Smooth muscle cell (in vitro differentiated cells): ENCODE data around the gene ARFIP1. TPM values are rescaled to one million over a fixed set of nuclear protein-coding genes. Genes with fewer than 3 reads are reported as not detected.

Source experiments
- DNase-seq: peaks from one replicate; lab custom pipeline; 2025; ENCODE audit not compliant: unreplicated experiment; lab: John Stamatoyannopoulos, UW
- H2AFZ ChIP-seq: fragments of 200-600 bp; sonication (generic); 2 replicates; pipeline ENCODE4 v1.6.0; 2016; ENCODE audit warnings: antibody characterized with exemption, low read depth, mild to moderate bottlenecking
- H3F3A ChIP-seq: fragments of 200-600 bp; sonication (generic); 2 replicates; pipeline ENCODE4 v1.6.0; 2017; ENCODE audit warnings: antibody characterized with exemption, low read depth
- H3K27ac ChIP-seq: fragments of 200-600 bp; sonication (generic); 2 replicates; pipeline ENCODE4 v1.5.1; 2016; ENCODE audit warnings: low read depth, mild to moderate bottlenecking
- H3K27me3 ChIP-seq: fragments of 200-600 bp; sonication (generic); 2 replicates; pipeline ENCODE4 v1.6.1; 2016; ENCODE audit warnings: low read depth, mild to moderate bottlenecking
- H3K36me3 ChIP-seq: fragments of 200-600 bp; sonication (generic); 2 replicates; pipeline ENCODE4 v1.5.1; 2016; ENCODE audit warnings: low read depth
- H3K4me1 ChIP-seq: fragments of 200-600 bp; sonication (generic); 2 replicates; pipeline ENCODE4 v1.5.1; 2016; ENCODE audit warnings: low read depth
- H3K4me2 ChIP-seq: fragments of 200-600 bp; sonication (generic); 2 replicates; pipeline ENCODE4 v1.6.0; 2016; ENCODE audit warnings: mild to moderate bottlenecking
- H3K4me3 ChIP-seq: fragments of 200-600 bp; sonication (generic); 2 replicates; pipeline ENCODE4 v1.5.1; 2016; ENCODE audit warnings: mild to moderate bottlenecking
- H3K79me2 ChIP-seq: fragments of 200-600 bp; sonication (generic); 2 replicates; pipeline ENCODE4 v1.6.0; 2016; ENCODE audit warnings: low read depth, mild to moderate bottlenecking
- H3K9ac ChIP-seq: fragments of 200-600 bp; sonication (generic); 2 replicates; pipeline ENCODE4 v1.6.0; 2016; ENCODE audit warnings: low read depth
- H3K9me3 ChIP-seq: fragments of 200-600 bp; sonication (generic); replicated peaks from 2 replicates; pipeline ENCODE4 v1.5.1; 2016; ENCODE audit warnings: low read depth
- H4K20me1 ChIP-seq: fragments of 200-600 bp; sonication (generic); 2 replicates; pipeline ENCODE4 v1.6.0; 2016; ENCODE audit warnings: low read depth
- WGBS: methylation state at CpG from one replicate; pipeline ENCODE4 v1.1.7; 2016; ENCODE audit warnings: low lambda C conversion rate; 5-methylcytosine and 5-hydroxymethylcytosine counted together
- polyA plus RNA-seq: library from polyadenylated mRNA; unstranded; fragments of >200 nt; fragmentation: Nextera tagmentation; extraction: Ambion mirVana; gene quantifications from 2 replicates; pipeline ENCODE4 v1.2.1, GENCODE V29; 2016
- total RNA-seq: library from RNA; depleted of rRNA; stranded (reverse); fragments of >200 nt; gene quantifications from 2 replicates; pipeline ENCODE4 v1.2.3, GENCODE V29; 2014
- TF ChIP-seq, protein P1 (sequence below): fragments of 200-600 bp; sonication (generic); IDR thresholded peaks from 2 replicates; pipeline ENCODE4 v1.5.1; 2017; ENCODE audit warnings: borderline replicate concordance, mild to moderate bottlenecking, antibody characterized with exemption; ENCODE audit not compliant: insufficient read depth, poor library complexity, severe bottlenecking

Gene ARFIP1
- total and polyA plus RNA-seq, 2 experiments from 2014 or later = 21.3 to 37.7 TPM

DNA sequence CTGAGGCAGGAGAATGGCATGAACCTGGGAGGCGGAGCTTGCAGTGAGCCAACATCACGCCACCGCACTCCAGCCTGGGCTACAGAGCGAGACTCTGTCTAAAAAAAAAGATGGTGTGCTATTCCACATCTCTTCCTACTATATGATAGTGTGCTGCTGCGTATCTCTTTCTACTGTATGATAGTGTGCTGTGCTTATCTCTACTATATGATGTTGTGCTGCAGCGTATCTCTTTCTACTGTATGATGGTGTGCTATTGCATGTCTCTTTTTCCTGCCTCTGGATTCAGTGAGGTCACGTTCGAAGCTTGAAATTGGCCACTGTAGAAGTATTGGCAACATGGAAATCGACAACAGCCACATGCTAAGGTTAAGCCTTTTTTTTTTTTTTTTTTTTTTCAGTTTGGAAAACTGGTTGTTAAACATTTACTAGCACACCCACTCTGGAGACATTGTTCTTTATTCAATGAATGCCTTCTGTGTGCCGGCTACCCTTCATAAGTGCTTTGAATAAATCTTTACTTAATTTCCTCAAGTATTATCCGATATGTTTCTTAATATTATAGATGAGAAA, 31.0 kb downstream of the ARFIP1 start:
- Histone ChIP-seq H3K9ac (no peak overlapping the region), H4K20me1 (peaks cover 46% of the 10 kb centered on the region), H3K36me3 (no peaks in the 10 kb centered on the region), H3K9me3 (no peaks in the 10 kb centered on the region), H3F3A (no peaks in the 10 kb centered on the region), H3K27me3 (no peaks in the 10 kb centered on the region), H3K79me2 (peaks cover 69% of the 10 kb centered on the region), H3K27ac (no peak overlapping the region), H2AFZ (no peak overlapping the region), H3K4me3 (no peak overlapping the region), H3K4me1 (no peaks in the 10 kb centered on the region), H3K4me2 (no peak overlapping the region)
- TF ChIP-seq, protein P1, sequence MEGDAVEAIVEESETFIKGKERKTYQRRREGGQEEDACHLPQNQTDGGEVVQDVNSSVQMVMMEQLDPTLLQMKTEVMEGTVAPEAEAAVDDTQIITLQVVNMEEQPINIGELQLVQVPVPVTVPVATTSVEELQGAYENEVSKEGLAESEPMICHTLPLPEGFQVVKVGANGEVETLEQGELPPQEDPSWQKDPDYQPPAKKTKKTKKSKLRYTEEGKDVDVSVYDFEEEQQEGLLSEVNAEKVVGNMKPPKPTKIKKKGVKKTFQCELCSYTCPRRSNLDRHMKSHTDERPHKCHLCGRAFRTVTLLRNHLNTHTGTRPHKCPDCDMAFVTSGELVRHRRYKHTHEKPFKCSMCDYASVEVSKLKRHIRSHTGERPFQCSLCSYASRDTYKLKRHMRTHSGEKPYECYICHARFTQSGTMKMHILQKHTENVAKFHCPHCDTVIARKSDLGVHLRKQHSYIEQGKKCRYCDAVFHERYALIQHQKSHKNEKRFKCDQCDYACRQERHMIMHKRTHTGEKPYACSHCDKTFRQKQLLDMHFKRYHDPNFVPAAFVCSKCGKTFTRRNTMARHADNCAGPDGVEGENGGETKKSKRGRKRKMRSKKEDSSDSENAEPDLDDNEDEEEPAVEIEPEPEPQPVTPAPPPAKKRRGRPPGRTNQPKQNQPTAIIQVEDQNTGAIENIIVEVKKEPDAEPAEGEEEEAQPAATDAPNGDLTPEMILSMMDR = no peak
- WGBS = 89% methylated on average over 11 of the region's 11 CpGs
- DNase-seq = no peak

DNA sequence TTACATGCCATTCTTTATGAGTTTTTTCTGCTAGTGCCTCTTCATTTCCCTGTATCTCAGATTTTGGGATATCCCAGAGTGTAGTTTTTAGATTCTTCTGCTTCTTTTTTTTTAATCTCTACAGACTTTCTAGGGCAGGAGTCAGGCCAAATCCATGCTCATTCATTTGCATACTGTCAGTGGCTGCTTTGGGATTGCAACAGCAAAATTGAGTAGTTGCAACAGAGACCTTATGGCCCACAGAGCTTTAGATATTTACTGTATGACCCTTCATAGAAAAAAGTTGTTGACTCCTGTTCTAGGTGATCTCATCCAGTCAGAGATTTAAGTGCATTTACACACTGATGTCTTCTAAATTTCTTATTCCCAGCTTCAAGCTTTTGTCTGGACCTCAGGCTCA, 35.3 kb downstream of the ARFIP1 start:
- TF ChIP-seq, protein P1 = no peak
- no peak overlapping the region for H3K27ac ChIP-seq
- H2AFZ ChIP-seq = no peak overlapping the region
- H3K4me3 ChIP-seq = no peak overlapping the region
- no peaks in the 10 kb centered on the region for H3K36me3 ChIP-seq
- H3K27me3 ChIP-seq = no peaks in the 10 kb centered on the region
- H3K4me2 ChIP-seq = no peak overlapping the region
- H3K9ac ChIP-seq = no peak overlapping the region
- peaks cover 4% of the 10 kb centered on the region for H4K20me1 ChIP-seq
- H3K4me1 ChIP-seq = no peaks in the 10 kb centered on the region
- no peak for DNase-seq
- H3K79me2 ChIP-seq = peaks cover 34% of the 10 kb centered on the region
- H3F3A ChIP-seq = no peaks in the 10 kb centered on the region
- H3K9me3 ChIP-seq = no peaks in the 10 kb centered on the region

DNA sequence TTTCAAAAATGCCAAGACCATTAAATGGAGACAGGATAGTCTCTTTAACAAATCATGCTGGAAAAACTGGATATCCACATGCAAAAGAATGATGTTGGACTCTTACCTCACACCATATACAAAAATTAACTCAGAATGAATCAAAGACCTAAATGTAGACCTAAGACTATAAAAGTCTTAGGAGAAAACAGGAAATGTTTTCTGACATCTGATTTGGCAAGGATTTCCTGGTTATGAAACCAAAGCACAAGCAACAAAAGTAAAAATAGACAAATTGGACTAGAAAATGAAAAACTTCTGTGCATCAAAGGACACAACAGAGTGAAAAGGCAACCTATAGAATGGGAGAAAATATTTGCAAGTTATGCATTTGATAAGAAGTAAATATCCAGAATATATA, 37.6 kb downstream of the ARFIP1 start:
- Histone ChIP-seq H3K27ac (no peak overlapping the region), H3K79me2 (peaks cover 14% of the 10 kb centered on the region), H3K36me3 (no peaks in the 10 kb centered on the region), H3K9me3 (peaks cover 2% of the 10 kb centered on the region), H3K4me3 (no peak overlapping the region), H3F3A (no peaks in the 10 kb centered on the region), H3K9ac (no peak overlapping the region), H2AFZ (no peak overlapping the region), H3K4me1 (no peaks in the 10 kb centered on the region), H3K27me3 (no peaks in the 10 kb centered on the region), H4K20me1 (no peaks in the 10 kb centered on the region), H3K4me2 (no peak overlapping the region)
- no peak for DNase-seq
- TF ChIP-seq, protein P1 = no peak

DNA sequence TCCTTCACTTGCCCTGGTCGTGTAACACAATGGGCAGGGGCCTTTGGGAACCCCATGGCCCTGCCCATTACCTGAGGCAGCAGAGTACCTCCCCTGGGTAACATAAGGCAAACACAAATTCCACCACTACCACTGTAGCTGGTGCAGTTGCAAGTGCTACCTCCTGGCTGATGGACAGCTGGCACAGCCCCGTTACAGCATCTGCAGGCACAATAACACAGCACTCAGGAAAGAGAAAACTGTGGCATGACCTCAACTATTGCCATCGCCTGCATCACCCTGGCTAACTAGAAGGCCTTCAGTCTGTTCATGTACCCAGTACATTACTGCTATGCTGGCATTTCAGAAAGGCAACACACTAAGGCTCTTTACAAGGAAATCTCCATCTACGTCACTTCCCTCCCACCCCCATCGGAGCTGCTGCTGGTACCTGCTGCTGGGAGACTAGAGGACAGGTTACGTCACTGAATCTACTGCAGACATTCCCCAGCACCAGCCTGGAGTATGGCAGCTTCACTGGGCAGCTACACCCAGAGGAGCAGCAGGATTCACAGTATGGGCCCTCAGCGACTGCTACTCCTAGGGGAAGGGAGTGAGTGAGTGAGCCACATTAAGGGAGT, 39.4 kb downstream of the ARFIP1 start:
- H3K36me3 ChIP-seq = no peaks in the 10 kb centered on the region
- no peaks in the 10 kb centered on the region for H3K79me2 ChIP-seq
- peaks cover 3% of the 10 kb centered on the region for H3K9me3 ChIP-seq
- no peaks in the 10 kb centered on the region for H3F3A ChIP-seq
- no peak overlapping the region for H3K27ac ChIP-seq
- TF ChIP-seq, protein P1 = no peak
- no peak overlapping the region for H3K9ac ChIP-seq
- no peak overlapping the region for H2AFZ ChIP-seq
- no peaks in the 10 kb centered on the region for H3K4me1 ChIP-seq
- no peak for DNase-seq
- WGBS = 91% methylated on average over 7 of the region's 7 CpGs
- no peaks in the 10 kb centered on the region for H3K27me3 ChIP-seq
- no peaks in the 10 kb centered on the region for H4K20me1 ChIP-seq
- no peak overlapping the region for H3K4me3 ChIP-seq
- no peak overlapping the region for H3K4me2 ChIP-seq
